SJSA1 (cell line): ENCODE data around the gene SMG6. TPM values are rescaled to one million over a fixed set of nuclear protein-coding genes. Genes with fewer than 3 reads are reported as not detected.

Experiments
- DNase-seq, 2 experiments: peaks; one replicate each; pipeline ENCODE4 v3.0.0-alpha.2; 2015 to 2020; ENCODE audit warnings: low spot score in 2 of 2, low read depth in 1 of 2
- H3K27ac ChIP-seq: fragments of 250-450 bp; sonication (Bioruptor Pico); 2 replicates; pipeline ENCODE4 v1.5.1; 2020; ENCODE audit warnings: mild to moderate bottlenecking, moderate library complexity
- H3K27me3 ChIP-seq: fragments of 250-450 bp; sonication (Bioruptor Pico); replicated peaks from 2 replicates; pipeline ENCODE4 v1.5.1; 2020; ENCODE audit warnings: mild to moderate bottlenecking, moderate library complexity
- H3K36me3 ChIP-seq: fragments of 250-450 bp; sonication (Bioruptor Pico); 2 replicates; pipeline ENCODE4 v1.5.1; 2020; ENCODE audit warnings: mild to moderate bottlenecking
- H3K4me1 ChIP-seq: fragments of 250-450 bp; sonication (Bioruptor Pico); replicated peaks from 2 replicates; pipeline ENCODE4 v1.6.1; 2021; ENCODE audit warnings: mild to moderate bottlenecking
- H3K4me3 ChIP-seq: fragments of 250-450 bp; sonication (Bioruptor Pico); 2 replicates; pipeline ENCODE4 v1.5.1; 2020; ENCODE audit warnings: mild to moderate bottlenecking
- H3K9me3 ChIP-seq: fragments of 250-450 bp; sonication (Bioruptor Pico); replicated peaks from 2 replicates; pipeline ENCODE4 v1.5.1; 2020; ENCODE audit warnings: mild to moderate bottlenecking
- total RNA-seq: library from RNA; depleted of rRNA; stranded (reverse); fragments of >200 nt; shearing (Covaris generic); gene quantifications from 2 replicates; pipeline ENCODE4 v1.2.3, GENCODE V29; 2014; rRNA removed

Gene SMG6
- total RNA-seq, result 23.9 and 37.7 TPM in 2 replicates

DNA sequence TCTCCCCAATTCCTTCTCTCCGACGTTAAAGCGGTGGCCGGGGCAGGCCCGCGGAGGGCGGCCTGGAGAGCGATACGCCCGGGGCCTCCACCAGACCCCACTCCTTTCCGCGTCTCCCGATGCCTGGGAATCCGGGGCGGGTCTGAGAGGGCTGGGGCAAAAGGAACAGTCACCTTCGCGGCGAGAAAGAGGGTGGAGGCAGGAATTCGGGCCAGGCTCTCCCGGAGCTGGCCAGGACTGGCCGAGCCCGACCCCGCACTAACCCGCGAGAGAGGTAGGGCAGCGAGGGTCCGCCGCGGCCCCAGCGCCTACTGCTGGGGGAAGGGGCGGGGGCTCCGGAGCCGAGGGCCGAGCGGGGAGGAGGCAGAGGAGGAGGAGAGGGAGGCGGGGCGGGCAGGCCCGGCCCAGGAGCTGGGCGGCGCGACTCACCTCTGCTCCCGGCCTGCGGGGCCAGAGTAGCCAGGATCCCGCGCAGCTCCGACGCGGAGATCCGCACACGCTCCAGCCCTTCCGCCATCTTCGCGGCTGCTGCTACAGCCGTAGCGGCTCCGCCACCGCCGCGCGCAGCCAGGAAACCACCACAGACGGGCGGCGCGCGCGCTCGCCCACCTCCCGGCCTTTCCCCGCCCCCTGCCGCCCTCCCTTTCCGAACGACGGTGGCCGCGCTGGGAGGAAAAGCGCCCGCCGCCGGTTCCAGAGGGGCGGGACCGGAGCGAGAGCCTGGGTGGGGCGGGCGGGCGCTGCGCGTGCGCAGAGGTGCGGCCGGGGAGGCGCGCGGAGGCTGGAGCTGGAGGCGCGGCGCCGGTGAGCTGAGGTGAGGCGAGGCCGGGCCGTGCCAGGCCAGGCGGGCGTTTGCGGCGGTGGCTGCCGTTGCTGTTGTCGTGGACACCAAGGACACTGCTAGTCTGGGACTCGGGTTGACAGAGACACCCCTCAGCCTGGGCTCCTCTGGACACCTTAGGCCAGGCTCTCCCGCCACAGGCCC is at the start of gene SMG6, which contains the start of gene SRR:
Gene SMG6, minus strand, starts transcription at position 582 of the 985 bp plus-strand sequence. Its CDS starts 65 bp downstream, at position 517.
Gene SRR, plus strand, starts transcription at position 747 of the 985 bp plus-strand sequence. CDS start 11,611 bp downstream, outside the sequence.
- Histone ChIP-seq H3K27me3 (no peaks in the 10 kb centered on the region), H3K36me3 (peaks cover 26% of the 10 kb centered on the region)
- peak; percentile 90 to 91 for DNase-seq

DNA sequence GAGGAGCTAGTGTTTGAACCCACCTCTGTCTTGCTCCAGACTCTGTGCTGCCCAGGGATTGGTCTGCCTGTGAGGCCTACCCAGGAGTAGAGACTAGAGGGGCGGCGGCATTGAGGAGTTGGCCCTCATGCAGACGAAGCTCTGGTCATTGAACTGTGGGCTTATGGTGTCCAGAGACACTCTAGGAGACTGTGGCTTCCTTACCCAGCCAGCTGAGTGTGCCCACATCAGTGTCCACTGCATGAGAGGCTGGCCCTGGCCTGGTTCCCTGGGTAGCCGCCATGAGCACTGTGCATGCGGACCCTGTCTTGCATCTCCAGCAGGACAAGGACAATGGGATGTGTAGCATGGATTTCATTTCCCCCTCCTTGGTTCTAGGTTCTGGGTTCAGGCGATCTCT is 47.7 kb upstream of the SMG6 start:
- no peaks in the 10 kb centered on the region for H3K27me3 ChIP-seq

More for the DNA sequence above, at the start of gene SMG6, which contains the start of gene SRR:
- peak within 1 kb of the TSS; percentile 51 for H3K27ac ChIP-seq
- no peaks in the 10 kb centered on the region for H3K9me3 ChIP-seq
- peaks cover 6% of the 10 kb centered on the region for H3K4me1 ChIP-seq
- peak within 1 kb of the TSS; percentile 82 for H3K4me3 ChIP-seq

DNA sequence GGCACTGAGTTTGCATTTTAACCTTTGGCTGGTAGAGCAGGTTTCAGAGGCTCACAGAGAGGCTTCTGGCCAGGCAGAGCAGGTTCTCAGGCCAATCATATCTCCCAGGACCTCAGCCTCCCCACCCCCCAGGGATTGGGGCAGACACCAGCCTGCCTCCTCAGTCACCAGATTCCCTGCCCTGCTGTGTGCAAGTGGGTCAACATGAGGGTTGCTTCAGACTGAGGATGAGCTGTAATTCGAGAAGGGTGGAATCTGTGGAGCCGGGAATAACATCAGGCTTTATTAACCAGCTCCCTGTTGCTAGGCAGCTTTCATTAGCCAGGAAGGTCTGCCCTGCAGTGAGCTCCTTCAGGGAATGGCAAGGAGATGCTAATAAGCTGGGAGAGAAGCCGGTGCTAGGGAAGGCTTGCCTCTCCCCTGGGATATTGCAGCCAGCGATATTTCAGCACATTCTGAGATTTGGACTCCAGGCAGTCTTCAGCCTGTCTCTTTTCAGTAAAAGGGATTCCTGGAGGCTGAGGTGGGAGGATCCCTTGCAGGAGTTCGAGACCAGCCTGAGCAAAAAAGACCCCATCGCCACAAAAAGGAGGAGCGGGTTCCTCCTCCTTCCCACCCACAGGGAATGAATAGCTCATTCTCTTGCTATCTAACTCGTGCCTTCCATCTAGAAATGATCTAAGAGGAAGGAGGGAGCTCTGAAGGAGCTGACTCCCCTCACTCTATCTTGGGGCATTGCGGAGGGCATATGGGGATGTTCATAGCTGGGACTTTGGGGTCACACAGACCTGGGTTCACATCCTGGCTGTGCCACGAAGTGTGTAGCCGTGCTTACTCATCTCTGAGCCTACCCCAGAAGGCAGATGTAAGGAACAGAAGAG is 44.5 kb upstream of the SMG6 start:
- Histone ChIP-seq H3K27me3 (no peaks in the 10 kb centered on the region), H3K36me3 (no peaks in the 10 kb centered on the region), H3K4me3 (no peak overlapping the region), H3K9me3 (no peaks in the 10 kb centered on the region), H3K27ac (no peak overlapping the region), H3K4me1 (no peaks in the 10 kb centered on the region)
- DNase-seq, result no peak

More for the DNA sequence above, 47.7 kb upstream of the SMG6 start:
- no peak overlapping the region for H3K4me3 ChIP-seq
- H3K36me3 ChIP-seq, result no peaks in the 10 kb centered on the region
- H3K27ac ChIP-seq, result no peak overlapping the region
- H3K9me3 ChIP-seq, result no peaks in the 10 kb centered on the region
- DNase-seq, result no peak
- no peaks in the 10 kb centered on the region for H3K4me1 ChIP-seq

DNA sequence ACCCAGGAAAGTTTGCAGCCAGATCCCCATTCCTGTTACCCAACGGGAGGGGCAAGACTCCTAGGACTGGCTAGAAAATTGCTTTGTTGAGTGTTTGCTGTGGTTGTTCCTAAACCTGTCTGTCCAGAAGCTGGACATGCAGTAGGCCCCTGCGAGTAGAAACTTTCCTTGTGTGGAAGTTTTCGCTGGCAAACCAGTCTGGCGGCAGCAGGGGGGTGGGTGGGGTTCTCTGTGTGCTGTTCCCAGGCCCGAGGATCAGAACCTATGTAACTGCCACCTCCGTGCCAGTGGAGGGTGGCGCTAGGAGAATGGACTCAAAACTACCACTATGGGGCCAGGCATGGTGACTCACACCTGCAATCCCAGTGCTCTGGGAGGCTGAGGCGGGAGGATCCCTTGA is 42.9 kb upstream of the SMG6 start:
- H3K36me3 ChIP-seq, result no peaks in the 10 kb centered on the region
- no peaks in the 10 kb centered on the region for H3K9me3 ChIP-seq
- no peak overlapping the region for H3K27ac ChIP-seq
- no peak overlapping the region for H3K4me3 ChIP-seq
- DNase-seq, result no peak
- no peaks in the 10 kb centered on the region for H3K4me1 ChIP-seq
- H3K27me3 ChIP-seq, result no peaks in the 10 kb centered on the region

DNA sequence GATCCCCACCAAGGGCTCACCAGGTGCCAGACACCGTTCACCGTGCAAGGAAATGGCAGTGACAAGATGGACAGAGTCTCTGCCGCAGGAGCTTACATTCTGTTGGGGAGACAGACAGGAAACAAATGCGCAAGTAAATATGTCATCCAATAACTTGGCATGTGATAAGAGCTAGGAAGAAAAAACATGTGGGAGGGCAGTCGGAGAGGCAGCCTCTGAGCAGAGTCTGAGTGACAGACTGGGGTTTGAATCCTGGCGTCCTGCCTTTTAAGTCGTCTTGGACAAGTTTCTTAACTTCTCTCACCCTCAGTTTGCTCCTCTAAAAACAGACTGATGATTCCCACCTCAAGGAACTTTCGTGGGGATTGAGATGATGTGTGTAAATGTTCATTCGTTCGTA is 40.9 kb upstream of the SMG6 start:
- Histone ChIP-seq H3K27me3 (no peaks in the 10 kb centered on the region), H3K9me3 (no peaks in the 10 kb centered on the region), H3K36me3 (no peaks in the 10 kb centered on the region), H3K27ac (no peak overlapping the region), H3K4me3 (no peak overlapping the region), H3K4me1 (no peaks in the 10 kb centered on the region)
- no peak for DNase-seq

DNA sequence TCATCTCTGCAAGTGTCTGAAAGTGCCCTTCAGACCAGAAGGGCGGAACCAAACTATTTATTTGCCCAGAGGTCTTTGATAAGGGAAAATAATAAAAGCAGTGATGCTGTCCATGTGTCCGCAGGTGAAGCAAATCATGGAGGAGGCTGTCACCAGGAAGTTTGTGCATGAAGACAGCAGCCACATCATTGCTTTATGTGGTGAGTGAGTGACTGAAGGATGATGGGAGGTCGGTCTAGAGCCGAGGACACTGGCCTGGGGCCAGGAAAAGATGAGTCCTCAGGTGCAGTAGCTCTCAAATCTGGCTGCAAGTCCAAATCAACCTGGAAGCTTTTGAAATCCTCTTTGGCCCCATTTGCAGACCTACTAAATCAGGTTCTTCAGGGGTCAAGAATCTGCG is 39.8 kb upstream of the SMG6 start:
- Histone ChIP-seq H3K4me1 (no peaks in the 10 kb centered on the region), H3K27me3 (no peaks in the 10 kb centered on the region), H3K9me3 (no peaks in the 10 kb centered on the region), H3K27ac (no peak overlapping the region), H3K4me3 (no peak overlapping the region), H3K36me3 (no peaks in the 10 kb centered on the region)
- no peak for DNase-seq

DNA sequence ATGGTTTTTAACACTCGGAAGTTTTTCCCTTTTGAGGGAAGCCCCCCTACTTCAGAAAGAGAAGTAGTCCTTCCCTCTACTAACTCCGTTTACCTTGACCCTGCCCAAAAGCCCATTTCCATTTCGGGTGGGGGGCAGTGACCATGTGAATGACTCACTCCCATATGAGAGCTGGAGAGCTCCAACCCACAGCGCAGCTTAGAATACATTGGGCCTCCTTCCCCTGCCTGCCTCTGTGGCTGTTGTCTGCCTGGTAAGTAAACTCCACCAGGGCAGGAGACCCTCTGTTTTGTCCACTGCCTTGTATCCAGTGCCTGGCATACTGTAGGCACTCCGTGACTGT is 34.7 kb upstream of the SMG6 start:
- peak overlapping the region; percentile 74 for H3K4me3 ChIP-seq
- peaks cover 30% of the 10 kb centered on the region for H3K36me3 ChIP-seq
- no peaks in the 10 kb centered on the region for H3K27me3 ChIP-seq
- DNase-seq, result no peak
- H3K4me1 ChIP-seq, result peaks cover 9% of the 10 kb centered on the region
- no peak overlapping the region for H3K27ac ChIP-seq
- H3K9me3 ChIP-seq, result no peaks in the 10 kb centered on the region

DNA sequence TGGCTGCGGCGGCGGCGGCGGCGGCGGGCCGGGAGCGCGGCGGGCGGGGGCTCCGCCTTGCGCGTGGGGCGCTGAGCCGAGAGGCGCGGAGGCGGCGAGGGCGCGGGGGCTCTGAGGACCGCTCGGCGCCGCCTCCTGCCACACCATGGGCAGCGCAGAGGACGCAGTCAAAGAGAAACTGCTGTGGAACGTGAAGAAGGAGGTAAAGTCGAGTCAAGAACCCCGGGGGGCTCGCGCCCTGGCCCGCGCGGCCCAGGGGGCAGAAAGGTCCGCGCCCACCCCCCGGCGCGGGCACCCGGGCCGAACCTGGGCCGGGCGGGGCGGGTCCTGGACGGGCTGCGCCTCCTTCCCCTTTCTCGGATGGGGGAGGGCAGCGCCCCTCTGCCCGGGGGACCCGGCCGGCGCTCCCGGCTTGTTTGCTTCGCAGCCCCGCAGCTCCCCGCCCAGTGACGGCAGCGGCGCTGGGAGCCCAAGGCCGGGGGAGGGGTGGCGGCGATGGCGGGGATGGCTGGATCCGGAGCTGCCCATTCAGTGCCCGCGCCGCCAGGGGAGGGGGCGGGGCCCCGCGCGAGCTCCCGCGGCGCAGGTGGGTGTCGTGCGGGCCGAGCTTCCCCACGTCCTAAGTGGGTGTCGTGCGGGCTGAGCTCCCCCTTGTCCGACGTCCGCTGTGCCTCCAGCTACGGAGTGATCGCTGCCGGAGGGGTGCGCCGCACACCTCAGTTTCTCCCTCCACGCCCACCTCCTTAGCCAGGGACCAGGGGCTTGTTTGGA is 34.1 kb upstream of the SMG6 start:
- DNase-seq, result peak; percentile 29 to 66

DNA sequence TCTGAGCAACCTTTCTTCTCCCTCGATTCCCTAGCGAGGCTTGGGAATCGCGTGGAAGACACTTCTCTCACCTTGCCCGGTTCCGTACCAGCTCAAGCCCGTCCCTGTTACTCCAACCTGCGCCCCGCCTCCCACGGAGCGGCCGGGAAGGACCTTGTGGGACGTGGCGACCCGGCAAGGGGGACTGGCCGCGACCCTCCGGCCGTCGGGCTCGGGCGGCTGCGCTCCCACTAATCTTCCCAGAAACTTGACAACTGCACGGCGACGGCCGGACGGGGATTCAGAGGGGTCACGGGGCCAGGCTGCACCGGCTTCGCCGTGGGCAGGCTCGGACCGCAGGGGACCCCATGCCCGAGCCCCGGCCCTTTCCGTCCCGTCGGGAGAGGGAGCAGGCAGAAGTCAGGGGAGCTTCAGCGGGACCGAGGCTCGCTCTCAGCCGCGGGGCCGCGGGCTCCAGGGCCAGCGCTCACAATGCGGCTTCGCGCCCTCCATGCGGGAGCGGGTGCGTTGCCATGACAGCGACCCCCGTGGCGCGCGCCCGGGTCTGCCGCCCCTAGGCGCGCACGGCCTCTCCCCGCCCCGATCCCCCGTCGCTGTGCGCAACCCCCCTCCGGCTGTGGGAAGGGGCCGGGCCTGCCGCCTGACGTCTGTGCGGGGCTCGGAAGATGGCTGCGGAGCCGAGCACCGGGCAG is 33.4 kb upstream of the SMG6 start, which contains the start of gene SGSM2:
Gene SGSM2, plus strand, starts transcription at position 650 of the 692 bp plus-strand sequence. CDS start 188 bp downstream, outside the sequence.
- peaks cover 9% of the 10 kb centered on the region for H3K4me1 ChIP-seq
- peaks cover 43% of the 10 kb centered on the region for H3K36me3 ChIP-seq
- H3K9me3 ChIP-seq, result no peaks in the 10 kb centered on the region
- H3K27me3 ChIP-seq, result no peaks in the 10 kb centered on the region
- H3K4me3 ChIP-seq, result peak within 1 kb of the TSS; percentile 74
- peak; percentile 35 to 64 for DNase-seq
- H3K27ac ChIP-seq, result 0 out of 2 replicates have a peak within 1 kb of the TSS, but pooled peaks have one; percentile 42

More for the DNA sequence above, 34.1 kb upstream of the SMG6 start:
- H3K9me3 ChIP-seq, result no peaks in the 10 kb centered on the region
- H3K27ac ChIP-seq, result no peak overlapping the region
- no peaks in the 10 kb centered on the region for H3K27me3 ChIP-seq
- peaks cover 9% of the 10 kb centered on the region for H3K4me1 ChIP-seq
- peaks cover 35% of the 10 kb centered on the region for H3K36me3 ChIP-seq
- H3K4me3 ChIP-seq, result peak overlapping the region; percentile 74

DNA sequence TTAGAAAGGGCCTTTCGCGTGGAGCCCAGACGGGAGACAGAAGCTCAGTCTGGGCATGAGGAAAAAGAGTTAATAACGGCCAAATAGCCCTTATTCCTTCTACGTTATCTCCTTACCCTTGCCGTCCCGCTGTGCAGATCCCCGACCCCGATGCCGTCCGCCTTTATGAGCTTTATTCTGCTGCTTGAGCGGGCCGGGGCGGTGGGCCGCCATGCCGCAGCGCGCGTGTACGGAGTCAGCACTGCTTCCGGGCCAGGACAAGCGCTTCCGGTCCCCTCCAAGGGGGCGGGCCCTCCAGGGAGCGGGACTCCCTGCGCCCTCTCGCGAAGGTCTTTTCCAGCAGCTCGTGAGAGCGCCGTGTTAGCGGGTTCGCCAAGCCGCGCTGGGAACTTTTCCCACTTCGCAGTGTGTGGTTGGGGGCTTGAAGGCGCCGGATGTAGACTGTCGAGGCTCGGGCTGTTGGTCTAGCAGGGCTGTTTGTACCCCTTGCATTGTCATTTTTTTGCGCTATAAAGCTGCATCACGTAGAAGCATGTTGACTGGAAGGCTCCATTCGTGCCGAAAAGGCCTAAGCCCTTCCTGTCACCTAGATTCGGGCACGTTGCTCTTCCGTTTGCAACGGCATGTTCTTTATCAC is 32.7 kb upstream of the SMG6 start, which contains the start of gene TSR1:
Gene TSR1, minus strand, starts transcription at position 243 of the 637 bp plus-strand sequence. Its CDS starts 30 bp downstream, at position 213.
- Histone ChIP-seq H3K36me3 (peaks cover 49% of the 10 kb centered on the region), H3K27me3 (no peaks in the 10 kb centered on the region), H3K4me1 (peaks cover 9% of the 10 kb centered on the region), H3K4me3 (peak within 1 kb of the TSS; percentile 74), H3K9me3 (no peaks in the 10 kb centered on the region), H3K27ac (peak within 1 kb of the TSS; percentile 42)
- peak; percentile 84 to 90 for DNase-seq

DNA sequence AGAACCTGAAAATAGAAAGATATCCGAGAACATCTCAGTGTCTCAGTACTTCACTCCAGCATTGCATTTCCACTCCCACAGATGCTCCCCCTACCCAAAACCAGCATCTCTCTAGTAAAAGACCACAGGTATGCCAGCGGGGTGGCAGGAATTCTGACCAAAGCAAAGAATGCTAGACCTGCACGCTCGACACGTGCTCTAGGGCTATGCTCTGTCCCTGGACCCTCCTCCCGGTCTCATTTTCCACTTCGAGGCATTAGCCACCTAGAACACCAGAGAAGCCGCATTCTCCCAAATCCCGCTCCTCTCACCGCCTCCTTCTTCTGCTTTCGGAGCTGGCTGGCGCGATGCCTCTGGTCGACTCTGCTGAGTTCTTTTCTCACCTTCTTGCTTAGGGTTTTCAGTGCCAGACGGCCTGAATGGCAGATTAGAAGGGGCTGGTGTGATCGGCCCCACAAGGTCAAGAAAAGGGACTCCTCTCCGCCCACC is 32.2 kb upstream of the SMG6 start:
- Histone ChIP-seq H3K9me3 (no peaks in the 10 kb centered on the region), H3K27ac (peak overlapping the region; percentile 42), H3K27me3 (no peaks in the 10 kb centered on the region), H3K4me1 (peaks cover 9% of the 10 kb centered on the region), H3K36me3 (peaks cover 55% of the 10 kb centered on the region), H3K4me3 (peak overlapping the region; percentile 74)
- DNase-seq, result peak; percentile 7 to 51

DNA sequence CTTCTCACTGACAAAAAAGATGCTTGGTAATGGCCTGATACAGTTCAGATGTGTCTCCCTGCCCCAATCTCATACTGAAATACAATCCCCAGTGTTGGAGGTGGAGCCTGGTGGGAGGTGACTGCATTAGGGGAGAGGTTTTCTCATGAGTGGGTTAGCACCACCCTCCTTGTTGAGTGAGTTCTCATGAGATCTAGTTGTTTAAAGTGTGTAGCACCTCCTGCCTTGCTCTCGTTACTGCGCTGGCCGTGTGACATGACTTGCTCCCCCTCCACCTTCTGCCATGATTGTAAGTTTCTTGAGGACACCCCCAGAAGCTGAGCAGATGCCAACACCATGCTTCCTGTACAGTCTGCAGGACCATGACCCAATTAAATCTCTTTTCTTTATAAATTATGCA is 27.7 kb upstream of the SMG6 start:
- Histone ChIP-seq H3K4me3 (no peak overlapping the region), H3K36me3 (peaks cover 87% of the 10 kb centered on the region), H3K27ac (no peak overlapping the region), H3K4me1 (no peaks in the 10 kb centered on the region; the same call in 1 of the 2 replicates), H3K9me3 (no peaks in the 10 kb centered on the region), H3K27me3 (no peaks in the 10 kb centered on the region)
- DNase-seq, result no peak
